Activated naive CD4-positive, alpha-beta T cell treated with anti-CD3 and anti-CD28 coated beads for 36 hours (primary cell): ENCODE measurements around the gene FMR1. TPM values are rescaled to one million over a fixed set of nuclear protein-coding genes. Genes with fewer than 3 reads are reported as not detected.

Experiments
- CTCF ChIA-PET: fragments of 350-600 bp; sonication (Branson Sonifier 250); formaldehyde crosslinking; loops from one replicate; lab custom pipeline; 2021; ENCODE audit warnings: antibody characterized with exemption; lab: Charles Lee
- DNase-seq: peaks from one replicate; pipeline ENCODE4 v3.0.0-alpha.2; 2020
- H3K27ac Mint-ChIP-seq: one replicate; pipeline ENCODE4 v1.8.0; 2021; ENCODE audit warnings: mild to moderate bottlenecking, mixed read lengths
- H3K27me3 Mint-ChIP-seq: one replicate; pipeline ENCODE4 v1.8.0; 2021; ENCODE audit warnings: low read depth, mixed read lengths
- H3K36me3 Mint-ChIP-seq: one replicate; pipeline ENCODE4 v1.8.0; 2021; ENCODE audit warnings: low read depth, mixed read lengths
- H3K4me1 Mint-ChIP-seq: one replicate; pipeline ENCODE4 v1.8.0; 2021; ENCODE audit warnings: low read depth, mixed read lengths
- H3K4me3 Mint-ChIP-seq: one replicate; pipeline ENCODE4 v1.8.0; 2021; ENCODE audit warnings: mild to moderate bottlenecking, moderate library complexity, mixed read lengths
- H3K9me3 Mint-ChIP-seq: one replicate; pipeline ENCODE4 v1.8.0; 2021; ENCODE audit warnings: mixed read lengths
- intact Hi-C: fragments of 100-400 bp; cut with micrococcal nuclease; formaldehyde crosslinking; loops from one replicate; pipeline ENCODE4 v1.15.1; 2023
- total RNA-seq, 2 experiments: library from RNA; stranded (reverse); gene quantifications; one replicate each; pipeline ENCODE4 v1.2.3, GENCODE V29; 2021

FMR1 gene
- total RNA-seq = 10 to 100 TPM; 24.5 to 25.7 TPM

GRCh38 chrX:147911192-147912022 lies at the start of gene FMR1:
TSS of gene FMR1 (plus strand) at chrX:147911919. CDS start at chrX:147912180, 261 bp downstream.
- Mint-ChIP-seq H3K27ac (peak within 1 kb of the TSS; percentile 94), H3K36me3 (no peaks in the 10 kb centered on the region), H3K9me3 (no peaks in the 10 kb centered on the region), H3K4me3 (peak within 1 kb of the TSS; percentile 93), H3K27me3 (no peaks in the 10 kb centered on the region), H3K4me1 (peaks cover 24% of the 10 kb centered on the region)
- peak; percentile 94 for DNase-seq
- CTCF ChIA-PET = no interaction called here
- intact Hi-C loops = loop anchor here (1.0 to 10.0 kb wide), 6 partner anchors 174 to 1629 kb away; no protein-coding TSS in a partner anchor

GRCh38 chrX:147875866-147876596 lies 35.7 kb upstream of the FMR1 start:
- intact Hi-C loops = no loop called here
- Mint-ChIP-seq H3K27ac (no peak overlapping the region), H3K4me3 (no peak overlapping the region), H3K9me3 (peaks cover 8% of the 10 kb centered on the region), H3K36me3 (no peaks in the 10 kb centered on the region), H3K27me3 (peaks cover 7% of the 10 kb centered on the region), H3K4me1 (no peaks in the 10 kb centered on the region)
- CTCF ChIA-PET = no interaction called here
- DNase-seq = no peak

- peaks cover 4% of the 10 kb centered on the region for H3K27me3 Mint-ChIP-seq
- H3K36me3 Mint-ChIP-seq = no peaks in the 10 kb centered on the region
- H3K27ac Mint-ChIP-seq = no peak overlapping the region
- DNase-seq = no peak
- H3K4me3 Mint-ChIP-seq = no peak overlapping the region
- intact Hi-C loops = no loop called here
- no peaks in the 10 kb centered on the region for H3K4me1 Mint-ChIP-seq
- H3K9me3 Mint-ChIP-seq = peaks cover 2% of the 10 kb centered on the region
- CTCF ChIA-PET = no interaction called here
Measured at GRCh38 chrX:147876849-147877646, 34.7 kb upstream of the FMR1 start.

GRCh38 chrX:147877726-147878125 lies 34.0 kb upstream of the FMR1 start:
- H3K27me3 Mint-ChIP-seq = peaks cover 4% of the 10 kb centered on the region

GRCh38 chrX:147884958-147885357 lies 26.8 kb upstream of the FMR1 start:
- intact Hi-C loops = no loop called here
- peaks cover 10% of the 10 kb centered on the region for H3K9me3 Mint-ChIP-seq
- H3K36me3 Mint-ChIP-seq = no peaks in the 10 kb centered on the region
- H3K27ac Mint-ChIP-seq = no peak overlapping the region
- no peaks in the 10 kb centered on the region for H3K27me3 Mint-ChIP-seq
- no peak overlapping the region for H3K4me3 Mint-ChIP-seq
- no peak for DNase-seq
- H3K4me1 Mint-ChIP-seq = peaks cover 2% of the 10 kb centered on the region
- CTCF ChIA-PET = no interaction called here

More at GRCh38 chrX:147877726-147878125, 34.0 kb upstream of the FMR1 start:
- Mint-ChIP-seq H3K4me3 (no peak overlapping the region), H3K27ac (no peak overlapping the region), H3K36me3 (no peaks in the 10 kb centered on the region), H3K9me3 (peaks cover 2% of the 10 kb centered on the region), H3K4me1 (no peaks in the 10 kb centered on the region)
- DNase-seq = no peak
- intact Hi-C loops = no loop called here
- CTCF ChIA-PET = no interaction called here

- CTCF ChIA-PET = no interaction called here
Measured at GRCh38 chrX:147890756-147891155, 21.0 kb upstream of the FMR1 start.

GRCh38 chrX:147891896-147892295 lies 19.8 kb upstream of the FMR1 start:
- Mint-ChIP-seq H3K27ac (no peak overlapping the region), H3K36me3 (no peaks in the 10 kb centered on the region), H3K4me3 (no peak overlapping the region), H3K4me1 (peaks cover 2% of the 10 kb centered on the region), H3K9me3 (peaks cover 8% of the 10 kb centered on the region), H3K27me3 (peaks cover 4% of the 10 kb centered on the region)
- intact Hi-C loops = no loop called here
- CTCF ChIA-PET = no interaction called here
- no peak for DNase-seq

More at GRCh38 chrX:147890756-147891155, 21.0 kb upstream of the FMR1 start:
- peaks cover 4% of the 10 kb centered on the region for H3K27me3 Mint-ChIP-seq
- peaks cover 2% of the 10 kb centered on the region for H3K4me1 Mint-ChIP-seq
- peaks cover 8% of the 10 kb centered on the region for H3K9me3 Mint-ChIP-seq
- intact Hi-C loops = no loop called here
- H3K4me3 Mint-ChIP-seq = no peak overlapping the region
- no peak for DNase-seq
- no peak overlapping the region for H3K27ac Mint-ChIP-seq
- H3K36me3 Mint-ChIP-seq = no peaks in the 10 kb centered on the region

GRCh38 chrX:147893741-147894140 lies 18.0 kb upstream of the FMR1 start:
- CTCF ChIA-PET = no interaction called here
- H3K27me3 Mint-ChIP-seq = peaks cover 4% of the 10 kb centered on the region

GRCh38 chrX:147894366-147894963 lies 17.3 kb upstream of the FMR1 start:
- CTCF ChIA-PET = no interaction called here
- Mint-ChIP-seq H3K4me1 (no peaks in the 10 kb centered on the region), H3K4me3 (no peak overlapping the region), H3K9me3 (no peaks in the 10 kb centered on the region), H3K36me3 (no peaks in the 10 kb centered on the region), H3K27ac (no peak overlapping the region), H3K27me3 (peaks cover 4% of the 10 kb centered on the region)
- intact Hi-C loops = no loop called here
- no peak for DNase-seq

More at GRCh38 chrX:147893741-147894140, 18.0 kb upstream of the FMR1 start:
- no peak for DNase-seq
- Mint-ChIP-seq H3K4me3 (no peak overlapping the region), H3K9me3 (no peaks in the 10 kb centered on the region), H3K4me1 (no peaks in the 10 kb centered on the region), H3K36me3 (no peaks in the 10 kb centered on the region), H3K27ac (no peak overlapping the region)
- intact Hi-C loops = no loop called here

- CTCF ChIA-PET = no interaction called here
- no peaks in the 10 kb centered on the region for H3K36me3 Mint-ChIP-seq
- H3K4me1 Mint-ChIP-seq = peaks cover 3% of the 10 kb centered on the region
- intact Hi-C loops = no loop called here
- H3K27ac Mint-ChIP-seq = no peak overlapping the region
- H3K4me3 Mint-ChIP-seq = no peak overlapping the region
- peaks cover 4% of the 10 kb centered on the region for H3K27me3 Mint-ChIP-seq
- no peaks in the 10 kb centered on the region for H3K9me3 Mint-ChIP-seq
- DNase-seq = no peak
Measured at GRCh38 chrX:147897117-147897516, 14.6 kb upstream of the FMR1 start.

- CTCF ChIA-PET = no interaction called here
- intact Hi-C loops = no loop called here
- peaks cover 4% of the 10 kb centered on the region for H3K27me3 Mint-ChIP-seq
- H3K4me1 Mint-ChIP-seq = peaks cover 3% of the 10 kb centered on the region
- no peak overlapping the region for H3K27ac Mint-ChIP-seq
- no peaks in the 10 kb centered on the region for H3K36me3 Mint-ChIP-seq
- no peak overlapping the region for H3K4me3 Mint-ChIP-seq
- no peaks in the 10 kb centered on the region for H3K9me3 Mint-ChIP-seq
- no peak for DNase-seq
Measured at GRCh38 chrX:147898951-147899350, 12.8 kb upstream of the FMR1 start.
